ENCODE measurements around the gene OPHN1. TPM values are rescaled to one million over a fixed set of nuclear protein-coding genes. Genes with fewer than 3 reads are reported as not detected.

Gene OPHN1
- total and polyA plus RNA-seq, 2 experiments from 2014 or later = 2.2 to 3.8 TPM

DNA sequence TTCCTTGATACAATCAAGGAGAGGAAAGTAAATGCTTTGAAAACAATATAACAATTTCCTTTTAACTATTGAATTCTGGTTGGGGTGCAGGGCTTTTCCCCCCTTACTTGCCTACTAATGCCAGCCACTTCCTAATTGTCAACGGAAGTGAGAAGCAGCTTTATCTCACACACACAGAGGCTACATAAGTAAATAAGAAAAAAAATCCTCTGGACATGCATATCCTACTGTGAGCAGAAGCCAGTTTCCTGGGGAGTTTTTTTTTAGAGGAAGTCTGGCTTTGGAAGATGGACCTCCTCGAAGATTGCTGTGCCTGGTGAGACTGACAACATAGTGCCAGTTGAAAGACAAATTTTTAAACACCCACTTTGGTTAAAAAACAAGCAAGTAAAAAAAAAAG lies 180.6 kb downstream of the OPHN1 start:
- Histone ChIP-seq H3K4me2 (no peak overlapping the region), H3F3A (replicated peaks; ENCODE audit: low read depth) (no peaks in the 10 kb centered on the region), H3K4me1 (ENCODE audit: insufficient read depth) (no peaks in the 10 kb centered on the region), H4K20me1 (replicated peaks; ENCODE audit: insufficient read depth) (no peaks in the 10 kb centered on the region), H3K27me3 (ENCODE audit: insufficient read depth) (no peaks in the 10 kb centered on the region), H3K27ac (ENCODE audit: low read depth) (no peak overlapping the region), H3K4me3 (no peak overlapping the region), H3K9me2 (ENCODE audit: insufficient read depth) (no peaks in the 10 kb centered on the region), H3K79me2 (replicated peaks; ENCODE audit: insufficient read depth) (no peaks in the 10 kb centered on the region), H2AFZ (no peak overlapping the region), H3K36me3 (ENCODE audit: insufficient read depth) (no peaks in the 10 kb centered on the region)
- Mint-ChIP-seq H3K4me3 (no peak overlapping the region), H3K9me3 (no peaks in the 10 kb centered on the region), H3K27ac (no peak overlapping the region), H3K27me3 (ENCODE audit: insufficient read depth, low read depth, poor library complexity) (no peaks in the 10 kb centered on the region), H3K4me1 (no peaks in the 10 kb centered on the region), H3K36me3 (ENCODE audit: low read depth) (no peaks in the 10 kb centered on the region)
- TF ChIP-seq JUNB (IDR thresholded peaks at IDR 0.05; ENCODE audit: unreplicated experiment) (no peak), POLR2AphosphoS5 (IDR thresholded peaks at IDR 0.05; ENCODE audit: low read depth) (no peak), ZNF331 (CRISPR knock-in tag; IDR thresholded peaks at IDR 0.05; ENCODE audit: low read depth) (no peak), EZH2phosphoT487 (IDR thresholded peaks at IDR 0.05; ENCODE audit: unreplicated experiment) (no peak), STAT1 (IDR thresholded peaks at IDR 0.05; ENCODE audit: unreplicated experiment) (no peak), ZNF114 (CRISPR knock-in tag; IDR thresholded peaks at IDR 0.05) (no peak), EZH2 (IDR thresholded peaks at IDR 0.05; ENCODE audit: low read depth, unreplicated experiment) (no peak), CREB1 (CRISPR knock-in tag; IDR thresholded peaks at IDR 0.05; ENCODE audit: low read depth) (no peak), NANOG (IDR thresholded peaks at IDR 0.05; ENCODE audit: borderline replicate concordance) (no peak)
- TF ChIP-seq, protein P1, sequence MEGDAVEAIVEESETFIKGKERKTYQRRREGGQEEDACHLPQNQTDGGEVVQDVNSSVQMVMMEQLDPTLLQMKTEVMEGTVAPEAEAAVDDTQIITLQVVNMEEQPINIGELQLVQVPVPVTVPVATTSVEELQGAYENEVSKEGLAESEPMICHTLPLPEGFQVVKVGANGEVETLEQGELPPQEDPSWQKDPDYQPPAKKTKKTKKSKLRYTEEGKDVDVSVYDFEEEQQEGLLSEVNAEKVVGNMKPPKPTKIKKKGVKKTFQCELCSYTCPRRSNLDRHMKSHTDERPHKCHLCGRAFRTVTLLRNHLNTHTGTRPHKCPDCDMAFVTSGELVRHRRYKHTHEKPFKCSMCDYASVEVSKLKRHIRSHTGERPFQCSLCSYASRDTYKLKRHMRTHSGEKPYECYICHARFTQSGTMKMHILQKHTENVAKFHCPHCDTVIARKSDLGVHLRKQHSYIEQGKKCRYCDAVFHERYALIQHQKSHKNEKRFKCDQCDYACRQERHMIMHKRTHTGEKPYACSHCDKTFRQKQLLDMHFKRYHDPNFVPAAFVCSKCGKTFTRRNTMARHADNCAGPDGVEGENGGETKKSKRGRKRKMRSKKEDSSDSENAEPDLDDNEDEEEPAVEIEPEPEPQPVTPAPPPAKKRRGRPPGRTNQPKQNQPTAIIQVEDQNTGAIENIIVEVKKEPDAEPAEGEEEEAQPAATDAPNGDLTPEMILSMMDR (conservative IDR thresholded peaks at IDR 0.05; ENCODE audit: low read depth in 2 of 2) = no peak
- TF ChIP-seq, protein P2, sequence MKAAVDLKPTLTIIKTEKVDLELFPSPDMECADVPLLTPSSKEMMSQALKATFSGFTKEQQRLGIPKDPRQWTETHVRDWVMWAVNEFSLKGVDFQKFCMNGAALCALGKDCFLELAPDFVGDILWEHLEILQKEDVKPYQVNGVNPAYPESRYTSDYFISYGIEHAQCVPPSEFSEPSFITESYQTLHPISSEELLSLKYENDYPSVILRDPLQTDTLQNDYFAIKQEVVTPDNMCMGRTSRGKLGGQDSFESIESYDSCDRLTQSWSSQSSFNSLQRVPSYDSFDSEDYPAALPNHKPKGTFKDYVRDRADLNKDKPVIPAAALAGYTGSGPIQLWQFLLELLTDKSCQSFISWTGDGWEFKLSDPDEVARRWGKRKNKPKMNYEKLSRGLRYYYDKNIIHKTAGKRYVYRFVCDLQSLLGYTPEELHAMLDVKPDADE (IDR thresholded peaks at IDR 0.05) = no peak
- TF ChIP-seq, protein P3, sequence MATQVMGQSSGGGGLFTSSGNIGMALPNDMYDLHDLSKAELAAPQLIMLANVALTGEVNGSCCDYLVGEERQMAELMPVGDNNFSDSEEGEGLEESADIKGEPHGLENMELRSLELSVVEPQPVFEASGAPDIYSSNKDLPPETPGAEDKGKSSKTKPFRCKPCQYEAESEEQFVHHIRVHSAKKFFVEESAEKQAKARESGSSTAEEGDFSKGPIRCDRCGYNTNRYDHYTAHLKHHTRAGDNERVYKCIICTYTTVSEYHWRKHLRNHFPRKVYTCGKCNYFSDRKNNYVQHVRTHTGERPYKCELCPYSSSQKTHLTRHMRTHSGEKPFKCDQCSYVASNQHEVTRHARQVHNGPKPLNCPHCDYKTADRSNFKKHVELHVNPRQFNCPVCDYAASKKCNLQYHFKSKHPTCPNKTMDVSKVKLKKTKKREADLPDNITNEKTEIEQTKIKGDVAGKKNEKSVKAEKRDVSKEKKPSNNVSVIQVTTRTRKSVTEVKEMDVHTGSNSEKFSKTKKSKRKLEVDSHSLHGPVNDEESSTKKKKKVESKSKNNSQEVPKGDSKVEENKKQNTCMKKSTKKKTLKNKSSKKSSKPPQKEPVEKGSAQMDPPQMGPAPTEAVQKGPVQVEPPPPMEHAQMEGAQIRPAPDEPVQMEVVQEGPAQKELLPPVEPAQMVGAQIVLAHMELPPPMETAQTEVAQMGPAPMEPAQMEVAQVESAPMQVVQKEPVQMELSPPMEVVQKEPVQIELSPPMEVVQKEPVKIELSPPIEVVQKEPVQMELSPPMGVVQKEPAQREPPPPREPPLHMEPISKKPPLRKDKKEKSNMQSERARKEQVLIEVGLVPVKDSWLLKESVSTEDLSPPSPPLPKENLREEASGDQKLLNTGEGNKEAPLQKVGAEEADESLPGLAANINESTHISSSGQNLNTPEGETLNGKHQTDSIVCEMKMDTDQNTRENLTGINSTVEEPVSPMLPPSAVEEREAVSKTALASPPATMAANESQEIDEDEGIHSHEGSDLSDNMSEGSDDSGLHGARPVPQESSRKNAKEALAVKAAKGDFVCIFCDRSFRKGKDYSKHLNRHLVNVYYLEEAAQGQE (IDR thresholded peaks at IDR 0.05; ENCODE audit: unreplicated experiment) = no peak
- TF ChIP-seq, protein P4, sequence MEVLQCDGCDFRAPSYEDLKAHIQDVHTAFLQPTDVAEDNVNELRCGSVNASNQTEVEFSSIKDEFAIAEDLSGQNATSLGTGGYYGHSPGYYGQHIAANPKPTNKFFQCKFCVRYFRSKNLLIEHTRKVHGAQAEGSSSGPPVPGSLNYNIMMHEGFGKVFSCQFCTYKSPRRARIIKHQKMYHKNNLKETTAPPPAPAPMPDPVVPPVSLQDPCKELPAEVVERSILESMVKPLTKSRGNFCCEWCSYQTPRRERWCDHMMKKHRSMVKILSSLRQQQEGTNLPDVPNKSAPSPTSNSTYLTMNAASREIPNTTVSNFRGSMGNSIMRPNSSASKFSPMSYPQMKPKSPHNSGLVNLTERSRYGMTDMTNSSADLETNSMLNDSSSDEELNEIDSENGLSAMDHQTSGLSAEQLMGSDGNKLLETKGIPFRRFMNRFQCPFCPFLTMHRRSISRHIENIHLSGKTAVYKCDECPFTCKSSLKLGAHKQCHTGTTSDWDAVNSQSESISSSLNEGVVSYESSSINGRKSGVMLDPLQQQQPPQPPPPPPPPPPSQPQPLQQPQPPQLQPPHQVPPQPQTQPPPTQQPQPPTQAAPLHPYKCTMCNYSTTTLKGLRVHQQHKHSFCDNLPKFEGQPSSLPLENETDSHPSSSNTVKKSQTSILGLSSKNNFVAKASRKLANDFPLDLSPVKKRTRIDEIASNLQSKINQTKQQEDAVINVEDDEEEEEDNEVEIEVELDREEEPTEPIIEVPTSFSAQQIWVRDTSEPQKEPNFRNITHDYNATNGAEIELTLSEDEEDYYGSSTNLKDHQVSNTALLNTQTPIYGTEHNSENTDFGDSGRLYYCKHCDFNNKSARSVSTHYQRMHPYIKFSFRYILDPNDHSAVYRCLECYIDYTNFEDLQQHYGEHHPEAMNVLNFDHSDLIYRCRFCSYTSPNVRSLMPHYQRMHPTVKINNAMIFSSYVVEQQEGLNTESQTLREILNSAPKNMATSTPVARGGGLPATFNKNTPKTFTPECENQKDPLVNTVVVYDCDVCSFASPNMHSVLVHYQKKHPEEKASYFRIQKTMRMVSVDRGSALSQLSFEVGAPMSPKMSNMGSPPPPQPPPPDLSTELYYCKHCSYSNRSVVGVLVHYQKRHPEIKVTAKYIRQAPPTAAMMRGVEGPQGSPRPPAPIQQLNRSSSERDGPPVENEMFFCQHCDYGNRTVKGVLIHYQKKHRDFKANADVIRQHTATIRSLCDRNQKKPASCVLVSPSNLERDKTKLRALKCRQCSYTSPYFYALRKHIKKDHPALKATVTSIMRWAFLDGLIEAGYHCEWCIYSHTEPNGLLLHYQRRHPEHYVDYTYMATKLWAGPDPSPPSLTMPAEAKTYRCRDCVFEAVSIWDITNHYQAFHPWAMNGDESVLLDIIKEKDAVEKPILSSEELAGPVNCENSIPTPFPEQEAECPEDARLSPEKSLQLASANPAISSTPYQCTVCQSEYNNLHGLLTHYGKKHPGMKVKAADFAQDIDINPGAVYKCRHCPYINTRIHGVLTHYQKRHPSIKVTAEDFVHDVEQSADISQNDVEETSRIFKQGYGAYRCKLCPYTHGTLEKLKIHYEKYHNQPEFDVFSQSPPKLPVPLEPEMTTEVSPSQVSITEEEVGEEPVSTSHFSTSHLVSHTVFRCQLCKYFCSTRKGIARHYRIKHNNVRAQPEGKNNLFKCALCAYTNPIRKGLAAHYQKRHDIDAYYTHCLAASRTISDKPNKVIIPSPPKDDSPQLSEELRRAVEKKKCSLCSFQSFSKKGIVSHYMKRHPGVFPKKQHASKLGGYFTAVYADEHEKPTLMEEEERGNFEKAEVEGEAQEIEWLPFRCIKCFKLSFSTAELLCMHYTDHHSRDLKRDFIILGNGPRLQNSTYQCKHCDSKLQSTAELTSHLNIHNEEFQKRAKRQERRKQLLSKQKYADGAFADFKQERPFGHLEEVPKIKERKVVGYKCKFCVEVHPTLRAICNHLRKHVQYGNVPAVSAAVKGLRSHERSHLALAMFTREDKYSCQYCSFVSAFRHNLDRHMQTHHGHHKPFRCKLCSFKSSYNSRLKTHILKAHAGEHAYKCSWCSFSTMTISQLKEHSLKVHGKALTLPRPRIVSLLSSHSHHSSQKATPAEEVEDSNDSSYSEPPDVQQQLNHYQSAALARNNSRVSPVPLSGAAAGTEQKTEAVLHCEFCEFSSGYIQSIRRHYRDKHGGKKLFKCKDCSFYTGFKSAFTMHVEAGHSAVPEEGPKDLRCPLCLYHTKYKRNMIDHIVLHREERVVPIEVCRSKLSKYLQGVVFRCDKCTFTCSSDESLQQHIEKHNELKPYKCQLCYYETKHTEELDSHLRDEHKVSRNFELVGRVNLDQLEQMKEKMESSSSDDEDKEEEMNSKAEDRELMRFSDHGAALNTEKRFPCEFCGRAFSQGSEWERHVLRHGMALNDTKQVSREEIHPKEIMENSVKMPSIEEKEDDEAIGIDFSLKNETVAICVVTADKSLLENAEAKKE (CRISPR knock-in tag; IDR thresholded peaks at IDR 0.05) = no peak
- ATAC-seq = no peak
- no peak for DNase-seq (ENCODE audit: low spot score)
